ENCODE results near the gene POMZP3. TPM values are rescaled to one million over a fixed set of nuclear protein-coding genes. Genes with fewer than 3 reads are reported as not detected.
"Not testable (repeated sequence)": the region's sequence is repeated elsewhere in the genome, so short reads cannot be mapped to it uniquely, and the experiment has no call there.

Gene POMZP3
- total RNA-seq, 2 donors from 2014 or later: 6.9 to 12.6 TPM

DNA sequence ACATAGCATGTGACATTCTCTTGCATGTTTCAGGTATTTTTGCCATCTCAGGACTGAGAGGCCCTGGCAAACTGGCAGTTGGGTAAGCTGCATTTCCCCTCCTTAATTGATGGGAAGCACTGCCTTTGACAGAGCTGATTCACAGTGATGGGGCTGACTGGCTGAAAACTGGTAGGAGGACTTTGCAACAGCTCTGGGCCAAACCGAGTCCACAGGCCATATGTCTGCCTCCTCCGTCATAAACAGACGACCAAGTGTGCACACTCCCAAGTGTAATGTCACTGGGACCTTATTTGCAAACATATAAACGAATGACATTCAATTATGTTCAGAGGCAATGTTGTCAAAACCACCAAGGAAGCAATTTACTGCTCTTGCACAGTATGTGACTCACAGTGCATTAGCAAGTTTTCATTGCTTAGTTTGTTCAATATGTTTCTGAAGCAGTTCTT lies 56.7 kb downstream of the POMZP3 start:
- H3K27me3 Mint-ChIP-seq; H3K4me3 Mint-ChIP-seq; H3K9me3 Mint-ChIP-seq; H3K27ac Mint-ChIP-seq; ATAC-seq (replicated peaks); H3K4me1 Mint-ChIP-seq: not testable (repeated sequence)
- peaks cover 46% of the 10 kb centered on the region for H3K36me3 Mint-ChIP-seq (ENCODE audit: low read depth)

DNA sequence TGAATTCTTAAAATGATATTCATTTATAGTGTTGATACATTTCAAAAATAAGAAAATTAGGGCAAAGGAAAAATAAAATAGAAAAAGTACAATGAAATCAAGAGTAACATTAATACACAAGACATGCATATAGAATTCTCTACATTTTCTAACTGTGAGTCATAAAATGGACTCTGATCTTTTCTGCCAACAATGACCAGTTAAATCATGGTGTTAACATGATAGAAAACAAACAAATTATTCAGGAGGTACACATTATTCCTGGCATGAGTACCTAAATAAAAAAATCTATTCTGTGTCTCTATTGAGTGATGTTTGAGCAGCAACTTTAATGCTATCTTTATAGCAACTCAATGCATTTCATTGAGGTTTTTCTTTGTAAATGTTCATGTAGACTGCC lies 58.3 kb downstream of the POMZP3 start:
- peaks cover 56% of the 10 kb centered on the region for H3K36me3 Mint-ChIP-seq (ENCODE audit: low read depth)
- not testable (repeated sequence) for H3K27ac Mint-ChIP-seq; H3K4me1 Mint-ChIP-seq; H3K4me3 Mint-ChIP-seq; H3K27me3 Mint-ChIP-seq; H3K9me3 Mint-ChIP-seq; ATAC-seq (replicated peaks)

DNA sequence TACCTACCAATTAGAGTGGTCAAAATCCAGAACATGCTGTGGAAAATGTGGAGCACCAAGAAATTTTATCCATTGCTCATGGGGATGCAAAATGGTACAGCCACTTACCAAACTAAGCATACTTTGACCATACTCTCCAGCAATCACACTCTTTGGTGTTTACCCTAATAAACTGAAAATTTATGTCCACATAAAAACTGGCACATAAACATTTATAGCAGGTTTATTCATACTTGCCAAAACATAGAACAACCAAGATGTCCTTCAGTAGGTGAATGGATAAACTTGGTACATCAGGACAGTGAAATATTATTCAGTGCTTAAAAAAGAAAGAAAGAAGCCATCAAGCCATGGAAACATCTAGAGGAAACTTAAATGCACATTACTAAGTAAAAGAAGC lies 59.3 kb downstream of the POMZP3 start:
- H3K36me3 Mint-ChIP-seq (ENCODE audit: low read depth): peaks cover 59% of the 10 kb centered on the region
- not testable (repeated sequence) for H3K4me3 Mint-ChIP-seq; H3K4me1 Mint-ChIP-seq; H3K27me3 Mint-ChIP-seq; H3K9me3 Mint-ChIP-seq; H3K27ac Mint-ChIP-seq; ATAC-seq (replicated peaks)

DNA sequence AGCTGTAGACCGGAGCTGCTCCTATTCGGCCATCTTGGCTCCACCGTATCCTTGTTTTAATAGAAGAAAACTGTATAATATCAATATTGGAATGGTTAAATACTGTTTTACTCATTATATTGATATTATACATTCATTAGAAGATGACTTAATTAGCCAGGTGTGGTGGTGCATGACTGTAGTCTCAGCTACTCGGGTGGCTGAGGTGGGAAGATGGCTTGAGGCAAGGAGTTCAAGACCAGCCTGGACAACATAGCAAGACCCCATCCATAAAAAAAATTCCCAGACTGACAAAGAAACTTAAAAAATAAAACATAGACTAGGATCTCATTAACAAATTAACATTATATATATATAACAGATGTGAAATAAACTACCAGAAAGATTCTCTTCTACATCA lies 59.8 kb downstream of the POMZP3 start:
- not testable (repeated sequence) for H3K4me1 Mint-ChIP-seq; H3K4me3 Mint-ChIP-seq; ATAC-seq (replicated peaks); H3K27me3 Mint-ChIP-seq; H3K9me3 Mint-ChIP-seq; H3K27ac Mint-ChIP-seq
- H3K36me3 Mint-ChIP-seq (ENCODE audit: low read depth): peaks cover 57% of the 10 kb centered on the region

DNA sequence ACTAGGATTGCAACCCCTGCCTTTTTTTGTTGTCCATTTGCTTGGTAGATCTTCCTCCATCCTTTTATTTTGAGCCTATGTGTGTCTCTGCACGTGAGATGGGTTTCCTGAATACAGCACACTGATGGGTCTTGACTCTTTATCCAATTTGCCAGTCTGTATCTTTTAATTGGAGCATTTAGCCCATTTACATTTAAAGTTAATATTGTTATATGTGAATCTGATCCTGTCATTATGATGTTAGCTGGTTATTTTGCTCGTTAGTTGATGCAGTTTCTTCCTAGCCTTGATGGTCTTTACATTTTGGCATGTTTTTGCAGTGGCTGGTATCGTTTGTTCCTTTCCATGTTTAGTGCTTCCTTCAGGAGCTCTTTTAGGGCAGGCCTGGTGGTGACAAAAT lies 62.1 kb downstream of the POMZP3 start:
- H3K27me3 Mint-ChIP-seq: not testable (repeated sequence)
- peaks cover 55% of the 10 kb centered on the region for H3K36me3 Mint-ChIP-seq (ENCODE audit: low read depth)

DNA sequence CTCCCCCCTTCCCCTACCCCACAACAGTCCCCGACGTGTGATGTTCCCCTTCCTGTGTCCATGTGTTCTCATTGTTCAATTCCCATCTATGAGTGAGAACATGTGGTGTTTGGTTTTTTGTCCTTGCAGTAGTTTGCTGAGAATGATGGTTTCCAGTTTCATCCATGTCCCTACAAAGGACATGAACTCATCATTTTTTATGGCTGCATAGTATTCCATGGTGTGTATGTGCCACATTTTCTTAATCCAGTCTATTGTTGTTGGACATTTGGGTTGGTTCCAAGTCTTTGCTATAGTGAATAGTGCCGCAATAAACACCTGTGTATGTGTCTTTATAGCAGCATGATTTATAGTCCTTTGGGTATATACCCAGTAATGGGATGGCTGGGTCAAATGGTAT lies 65.7 kb downstream of the POMZP3 start:
- not testable (repeated sequence) for H3K27ac Mint-ChIP-seq; H3K4me3 Mint-ChIP-seq; H3K9me3 Mint-ChIP-seq; H3K27me3 Mint-ChIP-seq; ATAC-seq (replicated peaks)
- Mint-ChIP-seq H3K36me3 (ENCODE audit: low read depth) (peaks cover 76% of the 10 kb centered on the region), H3K4me1 (peaks cover 23% of the 10 kb centered on the region)

More for the DNA sequence above, 62.1 kb downstream of the POMZP3 start:
- peaks cover 11% of the 10 kb centered on the region for H3K4me1 Mint-ChIP-seq
- not testable (repeated sequence) for H3K4me3 Mint-ChIP-seq; H3K27ac Mint-ChIP-seq; ATAC-seq (replicated peaks); H3K9me3 Mint-ChIP-seq

DNA sequence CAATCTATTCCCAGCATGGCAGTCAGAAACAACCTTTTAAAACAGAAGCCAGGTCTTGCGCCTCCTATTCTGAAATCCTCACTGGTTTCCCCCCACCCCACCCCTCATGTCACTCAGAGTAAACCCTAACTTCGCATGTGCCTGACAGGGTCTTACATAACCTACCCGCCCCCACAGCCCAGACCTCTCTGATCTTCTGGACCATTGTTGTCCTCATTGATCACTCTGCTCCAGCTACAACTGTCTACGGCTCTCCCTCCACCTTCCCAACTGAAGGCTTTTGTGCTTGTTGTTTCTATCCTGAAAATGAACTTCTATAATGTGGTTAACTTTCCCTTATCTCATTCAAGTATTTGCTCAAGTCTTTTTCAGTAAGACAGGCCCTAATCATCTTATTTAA lies 66.9 kb downstream of the POMZP3 start:
- not testable (repeated sequence) for H3K27me3 Mint-ChIP-seq, H3K4me3 Mint-ChIP-seq
- peaks cover 21% of the 10 kb centered on the region for H3K4me1 Mint-ChIP-seq

More for the DNA sequence above, 66.9 kb downstream of the POMZP3 start:
- peaks cover 75% of the 10 kb centered on the region for H3K36me3 Mint-ChIP-seq (ENCODE audit: low read depth)
- not testable (repeated sequence) for H3K27ac Mint-ChIP-seq; ATAC-seq (replicated peaks); H3K9me3 Mint-ChIP-seq

Other genes with a start within 250 kb of the POMZP3 start
- under 1 TPM; 0.50 to 0.61 TPM for gene SSC4D, start 217.6 kb downstream of the POMZP3 start, total RNA-seq
- gene ZP3, start 202.3 kb downstream of the POMZP3 start, total RNA-seq: 10 to 100 TPM in 1 of 2 donors, 1 to 10 TPM in 1; 3.4 to 13.0 TPM
- gene DTX2, start 165.6 kb downstream of the POMZP3 start, total RNA-seq: 10 to 100 TPM; 26.4 to 32.6 TPM
- 1 to 10 TPM in 1 of 2 donors, under 1 TPM in 1; 0.79 to 1.0 TPM for gene UPK3B, start 116.7 kb downstream of the POMZP3 start, total RNA-seq
- under 1 TPM; 0.17 to 0.45 TPM for gene SPDYE16, start 84.0 kb downstream of the POMZP3 start, total RNA-seq